GM19238 (cell line): ENCODE data around the gene ACOX2.

ENCODE experiments used
- DNase-seq: peaks from one replicate; pipeline ENCODE4 v3.0.0; 2011; ENCODE audit warnings: low spot score; ENCODE audit not compliant: insufficient read length

The ACOX2 gene

DNA sequence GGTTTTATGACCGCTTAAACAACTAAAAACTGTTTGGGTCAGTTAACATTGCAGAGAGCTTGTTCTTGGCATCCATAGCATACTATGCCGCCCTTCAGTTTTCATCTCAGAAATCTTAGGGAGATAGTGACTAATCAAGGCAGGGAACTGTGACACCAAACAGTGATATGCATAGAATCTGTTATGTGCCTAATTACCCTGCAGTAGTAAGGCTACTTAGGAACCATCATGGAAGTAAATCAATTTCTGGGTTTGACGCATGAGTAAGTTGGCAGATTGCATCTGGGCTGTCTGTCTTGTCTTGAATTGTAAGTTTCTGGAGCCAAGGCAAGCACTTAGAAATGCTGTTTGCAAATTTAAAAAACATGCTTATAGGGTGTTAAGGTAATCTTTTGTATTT is 22.6 kb downstream of the ACOX2 start:
- DNase-seq: no peak

DNA sequence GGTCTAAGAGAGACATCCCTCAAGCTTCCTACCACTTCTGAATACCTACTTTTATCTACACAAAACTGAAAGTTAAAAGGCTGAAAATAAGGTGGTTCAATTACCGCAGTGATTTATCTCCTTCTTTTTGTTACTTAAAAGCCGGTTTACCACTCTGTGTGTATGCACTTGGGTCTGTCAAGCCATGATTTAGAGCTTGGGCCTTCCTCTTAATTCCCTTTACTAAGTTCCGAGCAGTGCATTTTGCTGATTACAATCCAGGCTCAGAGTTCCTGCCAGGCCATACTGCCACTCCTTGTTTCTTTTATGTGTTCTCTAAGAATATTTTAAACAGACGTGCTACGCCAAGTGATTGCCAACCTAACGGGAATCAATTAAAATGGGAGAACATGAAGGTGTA is 28.6 kb downstream of the ACOX2 start:
- no peak for DNase-seq

GRCh38 chr3:58507356-58508078 is 29.5 kb downstream of the ACOX2 start:
- no peak for DNase-seq

DNA sequence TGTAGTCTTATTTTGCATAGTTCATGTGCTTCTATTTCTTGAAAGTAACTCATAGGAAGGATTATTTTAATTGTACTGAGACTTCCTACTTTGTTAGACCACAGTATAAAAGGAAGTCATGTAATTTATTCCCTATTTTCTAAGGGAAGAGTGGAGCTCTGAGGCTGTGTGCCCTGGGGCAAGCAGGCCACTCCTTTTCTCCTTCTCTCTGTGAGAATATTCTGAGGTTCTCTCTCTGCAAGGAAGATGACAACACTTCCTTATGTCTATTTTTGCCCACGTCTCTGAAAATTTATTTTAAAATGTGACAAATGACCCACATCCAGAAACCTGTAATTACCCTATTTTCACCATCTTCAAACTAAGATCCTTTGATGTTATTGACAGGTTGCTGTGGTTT is 34.1 kb downstream of the ACOX2 start:
- DNase-seq: no peak

GRCh38 chr3:58497097-58497496 is 39.9 kb downstream of the ACOX2 start:
- DNase-seq: no peak

DNA sequence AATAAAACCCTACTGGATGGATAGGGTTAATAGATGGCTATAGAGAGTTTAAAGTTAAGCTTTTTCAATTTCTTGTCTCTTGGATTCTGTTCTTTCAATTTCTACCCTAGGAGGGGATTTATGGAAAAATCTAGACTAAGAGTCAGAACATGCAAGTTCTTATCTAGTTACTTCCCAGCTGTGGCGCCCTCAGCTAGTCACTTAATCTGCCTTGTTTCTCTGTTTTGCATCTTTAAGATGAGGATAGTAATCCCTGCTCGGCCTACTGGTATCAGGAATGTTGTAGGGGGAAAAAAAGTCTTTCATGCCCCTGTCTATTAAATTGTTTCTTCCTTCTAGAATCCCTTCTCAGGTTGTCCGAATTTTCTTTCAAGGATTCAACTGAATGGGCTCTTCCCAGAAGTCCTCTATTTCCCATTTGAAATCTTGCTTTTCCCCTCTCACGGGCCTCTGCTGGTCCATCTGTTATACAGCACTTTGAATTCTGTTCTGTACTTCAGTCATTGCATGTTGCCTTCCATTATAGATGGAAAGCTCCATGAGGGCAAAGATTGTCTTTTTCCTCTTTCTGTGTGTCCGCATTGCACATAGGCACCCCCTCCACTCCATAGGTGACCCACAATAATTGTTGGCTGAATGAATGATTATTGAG is 40.7 kb downstream of the ACOX2 start:
- DNase-seq: no peak

DNA sequence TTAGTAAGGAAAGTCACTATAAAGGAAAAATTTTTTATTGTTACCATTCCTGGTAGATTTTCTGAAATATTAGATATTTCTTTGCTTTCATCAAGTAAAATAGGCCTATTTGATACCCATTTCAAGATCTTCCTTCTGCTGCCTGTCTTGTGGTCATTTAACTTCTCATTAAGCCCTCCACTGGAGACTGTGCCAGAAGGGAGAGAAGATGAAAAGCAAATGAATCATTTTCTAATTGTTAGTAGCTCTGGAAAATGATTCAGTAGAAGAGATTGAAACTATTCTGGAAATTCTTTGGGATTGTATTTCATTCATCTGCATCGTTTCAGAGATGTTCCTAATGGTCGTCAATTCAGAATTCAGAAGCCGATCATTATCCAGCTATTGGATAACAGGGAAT is 41.9 kb downstream of the ACOX2 start:
- no peak for DNase-seq

GRCh38 chr3:58494107-58494506 is 42.9 kb downstream of the ACOX2 start:
- no peak for DNase-seq

- DNase-seq: peak; percentile 25
Measured at GRCh38 chr3:58492494-58492905, 44.5 kb downstream of the ACOX2 start.

DNA sequence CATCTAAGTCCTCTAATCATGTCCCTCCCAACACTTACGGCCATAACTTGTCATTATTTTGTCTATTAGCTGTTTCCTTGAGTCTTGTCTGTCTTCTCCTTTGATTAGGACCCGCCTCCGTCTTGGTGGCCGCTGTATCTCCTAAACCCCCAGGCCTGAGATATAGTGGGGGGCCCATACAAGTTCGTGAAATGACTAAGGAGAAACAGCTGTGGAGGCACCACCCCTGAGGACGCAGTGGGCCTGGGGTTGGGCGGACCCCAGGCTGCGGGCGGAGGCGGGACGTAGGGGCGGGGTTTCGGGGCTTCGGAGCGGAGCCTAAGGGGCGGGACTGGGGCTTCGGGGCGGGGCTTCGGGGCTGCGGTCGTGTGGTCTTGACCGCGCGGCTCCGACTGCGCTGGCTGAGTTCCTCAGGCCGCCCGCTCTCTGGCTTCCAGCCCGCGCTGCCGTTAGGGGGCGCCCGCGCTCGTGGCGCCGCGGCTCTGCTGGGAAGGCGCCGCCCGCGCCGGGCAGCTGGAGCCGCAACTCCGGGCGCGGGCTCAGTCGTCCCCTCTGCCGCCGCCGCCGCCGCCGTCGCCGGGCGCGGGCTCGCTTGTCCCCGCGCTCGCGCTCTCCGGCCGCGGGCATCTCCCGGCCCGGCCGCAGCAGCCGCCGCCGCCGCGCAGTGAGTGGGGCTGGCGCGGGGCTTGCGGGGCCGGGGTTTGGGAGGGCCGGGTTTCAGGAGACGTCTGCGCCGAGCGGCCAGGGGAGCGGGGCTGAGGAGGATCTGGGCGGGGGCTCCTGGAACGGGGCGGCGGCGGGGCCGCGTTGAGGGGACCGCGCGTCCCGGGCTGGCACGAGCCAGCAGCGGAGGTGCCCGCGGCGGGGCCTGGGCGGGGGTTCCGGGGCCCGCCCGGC is 45.2 kb downstream of the ACOX2 start, which contains the start of gene KCTD6:
Gene KCTD6, plus strand, starts transcription at position 591 of the 897 bp plus-strand sequence. CDS start 6,660 bp downstream, outside the sequence.
- peak; percentile 92 for DNase-seq

DNA sequence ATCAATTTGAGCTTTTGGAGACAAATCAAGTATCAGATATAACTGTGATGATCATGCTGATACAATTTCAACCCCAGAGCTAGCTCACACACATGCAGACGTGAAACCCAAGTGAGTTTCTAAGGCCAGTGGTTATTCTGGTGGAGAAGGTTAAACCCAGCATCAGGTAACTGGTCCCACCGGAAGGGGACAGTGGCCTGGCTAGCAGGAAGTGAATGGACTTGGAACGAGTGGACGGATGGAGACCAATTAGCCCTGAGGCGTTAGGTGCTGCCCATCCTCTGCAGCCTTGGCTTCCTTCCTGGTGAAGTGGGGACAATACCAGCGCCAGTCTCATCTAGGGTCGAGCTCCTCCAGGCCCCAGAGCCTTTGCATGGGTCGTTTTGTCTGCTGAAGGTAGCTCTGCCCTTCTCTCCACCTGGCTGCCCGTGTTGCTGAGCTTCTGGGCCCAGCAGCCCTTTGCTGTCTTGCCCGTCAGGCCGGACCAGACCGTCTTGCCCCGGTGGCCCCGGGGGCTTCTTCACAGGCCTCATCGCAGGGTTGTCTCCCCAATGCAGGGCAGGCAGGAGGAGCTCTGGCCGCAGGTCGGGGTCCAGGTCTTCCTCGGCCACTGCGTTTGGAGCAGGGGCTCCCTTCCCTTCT is 46.0 kb downstream of the ACOX2 start:
- no peak for DNase-seq

GRCh38 chr3:58488967-58489366 is 48.0 kb downstream of the ACOX2 start:
- DNase-seq: no peak

- DNase-seq: no peak
Measured at GRCh38 chr3:58487140-58487886, 49.7 kb downstream of the ACOX2 start.

DNA sequence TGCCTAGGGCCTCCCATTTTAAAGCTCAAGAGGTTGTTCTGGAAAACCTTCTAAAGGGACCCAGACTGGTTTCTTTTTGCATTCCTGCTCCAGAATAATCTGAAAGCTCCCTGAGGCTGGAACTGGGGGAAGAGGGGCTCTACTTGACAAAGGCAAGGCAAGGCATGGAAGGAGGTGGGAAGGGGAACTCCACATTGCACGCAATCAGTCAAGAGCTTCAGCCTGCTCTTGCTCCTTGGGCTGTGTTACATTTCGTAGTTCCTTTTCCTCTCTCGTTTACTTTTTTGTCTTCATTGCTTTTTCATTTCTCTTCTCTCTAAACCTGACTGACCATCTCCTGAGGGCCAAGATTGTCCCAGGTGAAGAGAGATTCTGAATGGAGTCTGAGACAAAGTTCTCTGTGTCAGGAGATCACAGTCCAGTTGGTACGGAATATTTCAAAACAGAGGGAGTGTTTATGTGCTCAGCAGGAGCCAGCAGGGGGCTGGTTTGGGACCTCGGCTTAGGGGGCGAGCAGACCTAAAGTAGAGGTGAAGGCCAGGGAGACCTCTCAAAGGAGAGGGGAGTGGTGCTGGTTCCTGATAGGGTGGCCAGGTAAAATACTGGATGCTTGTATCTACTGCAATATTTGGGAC is 51.1 kb downstream of the ACOX2 start:
- no peak for DNase-seq

GRCh38 chr3:58484722-58485069 is 52.3 kb downstream of the ACOX2 start:
- DNase-seq: no peak

DNA sequence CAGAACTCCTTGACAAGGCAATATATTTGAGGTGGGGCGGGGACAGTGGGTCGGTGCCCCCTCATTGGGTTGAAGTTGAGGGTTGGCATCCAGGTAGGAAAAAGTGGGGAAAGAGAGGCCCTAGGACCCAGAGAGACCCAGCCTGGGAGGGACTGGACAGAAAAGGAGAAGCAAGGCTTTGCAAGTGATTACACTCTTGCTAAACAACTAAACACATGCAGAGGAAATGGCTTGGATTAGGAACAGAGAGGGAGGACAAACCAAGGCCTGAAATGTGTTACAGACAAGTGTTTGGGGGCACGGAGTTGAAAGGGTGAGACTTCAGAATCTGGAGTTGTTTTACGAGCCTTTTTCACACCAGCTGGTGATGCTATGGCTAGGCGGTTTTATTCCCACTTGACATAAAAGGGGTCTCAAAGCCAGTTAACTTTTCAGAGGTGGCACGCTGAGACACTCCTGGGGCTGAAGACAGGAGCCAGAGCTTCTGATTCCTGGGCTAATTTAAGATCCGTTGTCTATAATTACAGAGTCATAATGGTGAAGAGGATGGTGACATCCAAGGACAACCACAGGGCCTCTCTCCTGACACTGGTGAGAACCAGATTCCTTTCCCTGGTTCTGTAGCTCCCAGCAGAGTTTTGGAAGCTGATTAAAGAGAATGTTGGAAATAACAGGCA is 52.8 kb downstream of the ACOX2 start:
- no peak for DNase-seq

DNA sequence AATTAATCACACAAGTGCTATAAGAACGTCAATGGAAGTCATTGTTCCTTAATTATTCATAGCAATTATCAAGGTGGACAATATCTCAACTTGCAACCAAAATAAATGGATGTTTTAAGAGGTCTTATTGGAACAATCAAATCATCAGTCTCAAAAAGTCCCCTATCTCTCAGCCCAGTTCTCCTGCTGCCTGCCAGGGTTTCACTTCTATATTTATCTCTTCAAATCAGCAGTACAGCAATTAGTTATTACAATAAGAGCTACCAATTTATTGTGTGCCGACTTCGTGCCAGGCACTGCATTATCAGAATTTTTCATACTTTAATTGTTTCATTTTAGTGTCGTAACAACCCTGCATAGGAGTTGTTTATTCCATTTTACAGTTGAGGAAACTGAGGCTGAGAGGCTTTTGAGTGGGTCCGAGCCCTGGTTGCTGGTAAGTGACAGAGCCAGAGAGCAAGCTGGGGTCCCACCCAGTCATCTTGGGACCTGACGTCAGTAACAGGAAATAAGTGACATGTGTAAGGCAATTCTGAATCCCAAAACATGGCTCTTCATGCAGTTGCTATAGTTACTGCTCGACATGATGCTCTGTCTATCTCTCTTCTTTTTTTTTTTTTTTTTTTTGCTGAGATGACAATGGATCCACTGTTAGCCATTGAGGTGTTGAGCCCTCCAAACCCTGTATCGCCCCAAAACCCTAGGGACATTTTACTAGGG is 53.9 kb downstream of the ACOX2 start:
- DNase-seq: no peak

GRCh38 chr3:58480309-58480708 is 56.7 kb downstream of the ACOX2 start:
- no peak for DNase-seq

DNA sequence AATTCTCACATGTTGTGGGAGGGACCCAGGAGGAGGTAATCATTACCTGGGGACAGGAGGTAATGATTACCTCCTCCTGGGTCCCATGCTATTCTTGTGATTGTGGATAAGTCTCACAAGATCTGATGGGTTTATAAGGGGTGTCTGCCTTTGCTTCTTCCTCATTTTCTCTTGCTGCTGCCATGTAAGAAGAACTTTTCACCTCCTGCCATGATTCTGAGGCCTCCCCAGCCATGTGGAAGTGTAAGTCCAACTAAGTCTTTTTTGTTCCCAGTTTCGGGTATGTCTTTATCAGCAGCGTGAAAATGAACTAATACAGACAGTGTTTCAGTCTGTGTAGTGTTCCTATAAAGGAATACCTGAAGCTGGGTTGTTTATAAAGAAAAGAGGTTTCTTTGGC is 58.2 kb downstream of the ACOX2 start:
- no peak for DNase-seq
